UCSD-AML1 (cell line): Measurements from ENCODE around the gene SLC9B1.

Source experiments
- DNase-seq: peaks from one replicate; lab custom pipeline; 2025; ENCODE audit not compliant: unreplicated experiment; lab: John Stamatoyannopoulos, UW

Gene SLC9B1, protein sequence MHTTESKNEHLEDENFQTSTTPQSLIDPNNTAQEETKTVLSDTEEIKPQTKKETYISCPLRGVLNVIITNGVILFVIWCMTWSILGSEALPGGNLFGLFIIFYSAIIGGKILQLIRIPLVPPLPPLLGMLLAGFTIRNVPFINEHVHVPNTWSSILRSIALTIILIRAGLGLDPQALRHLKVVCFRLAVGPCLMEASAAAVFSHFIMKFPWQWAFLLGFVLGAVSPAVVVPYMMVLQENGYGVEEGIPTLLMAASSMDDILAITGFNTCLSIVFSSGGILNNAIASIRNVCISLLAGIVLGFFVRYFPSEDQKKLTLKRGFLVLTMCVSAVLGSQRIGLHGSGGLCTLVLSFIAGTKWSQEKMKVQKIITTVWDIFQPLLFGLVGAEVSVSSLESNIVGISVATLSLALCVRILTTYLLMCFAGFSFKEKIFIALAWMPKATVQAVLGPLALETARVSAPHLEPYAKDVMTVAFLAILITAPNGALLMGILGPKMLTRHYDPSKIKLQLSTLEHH

DNA sequence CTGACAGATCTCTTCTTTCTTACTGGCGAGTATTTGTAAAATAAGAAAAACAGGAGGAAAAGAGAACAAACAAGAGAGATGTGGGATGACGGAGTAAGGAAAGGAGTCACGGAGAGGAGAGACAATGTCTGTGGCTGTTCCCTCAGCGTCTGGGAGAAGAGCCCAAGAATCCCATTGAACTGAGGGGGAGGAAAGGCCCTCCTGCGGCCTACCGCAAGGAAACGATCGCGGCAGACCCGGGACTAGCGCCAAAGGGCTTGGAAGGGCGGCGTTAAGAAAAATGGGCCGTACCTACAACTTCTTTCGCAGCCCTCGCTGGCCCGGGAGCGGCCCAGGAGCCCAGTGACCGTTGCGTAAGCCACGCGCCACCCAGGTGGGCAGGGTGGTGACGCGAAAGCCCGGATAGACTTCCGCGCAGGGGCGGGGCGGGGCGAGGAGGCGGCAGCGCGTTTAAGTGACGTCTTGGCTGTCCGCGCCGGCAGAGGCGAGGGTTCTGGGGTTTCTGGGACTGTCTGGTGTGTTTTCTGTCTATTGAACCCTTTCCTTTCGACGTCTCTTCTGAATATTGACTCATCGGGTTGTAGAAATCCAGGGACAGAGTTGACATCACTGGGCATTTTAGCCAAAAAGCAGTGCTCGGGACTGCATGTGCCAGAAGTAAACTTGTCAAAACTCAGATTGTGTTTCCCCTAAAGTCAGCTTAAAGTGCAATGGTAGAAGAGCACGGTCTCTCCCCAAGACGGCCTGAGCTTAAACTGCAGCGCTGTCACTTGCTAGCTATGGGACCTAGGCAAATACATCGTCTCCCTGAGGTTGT is at the start of gene SLC9B1:
SLC9B1 (minus strand) TSS at position 398 of the 817 bp plus-strand sequence. CDS start 27,994 bp downstream, outside the sequence.
- peak; percentile 93 for DNase-seq

DNA sequence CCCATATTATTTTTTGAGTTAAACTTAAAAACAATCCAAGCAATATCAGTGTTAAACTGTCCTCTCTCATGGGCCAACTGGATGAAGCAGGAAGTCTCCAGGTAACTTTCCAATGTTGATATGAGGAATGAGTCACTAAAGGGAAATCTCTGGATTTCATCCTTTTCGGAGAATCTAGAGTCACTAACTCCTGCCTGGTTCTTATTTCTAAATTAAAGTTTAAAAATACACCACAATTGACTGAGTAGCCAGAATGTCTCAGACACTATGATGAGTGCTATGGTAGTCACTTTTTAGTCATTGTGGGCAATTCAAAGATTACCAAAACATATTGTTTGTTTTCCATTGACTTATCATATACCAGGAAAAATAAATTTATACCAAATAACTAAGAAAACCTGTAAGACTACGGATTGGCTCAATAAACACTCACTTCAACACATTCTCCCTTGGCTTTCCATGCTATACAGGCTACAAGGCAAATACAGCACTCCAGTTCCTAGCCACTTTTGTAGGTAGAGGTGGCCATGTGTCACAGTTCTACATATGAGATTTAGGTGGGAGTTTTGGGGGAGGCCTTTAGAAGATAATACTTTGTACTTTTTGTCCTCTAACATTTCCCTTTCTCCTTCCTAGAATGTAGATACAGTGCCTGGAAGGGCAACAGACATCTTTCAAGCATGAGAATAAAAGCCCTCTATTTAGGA is 48.5 kb upstream of the SLC9B1 start:
- DNase-seq = no peak

DNA sequence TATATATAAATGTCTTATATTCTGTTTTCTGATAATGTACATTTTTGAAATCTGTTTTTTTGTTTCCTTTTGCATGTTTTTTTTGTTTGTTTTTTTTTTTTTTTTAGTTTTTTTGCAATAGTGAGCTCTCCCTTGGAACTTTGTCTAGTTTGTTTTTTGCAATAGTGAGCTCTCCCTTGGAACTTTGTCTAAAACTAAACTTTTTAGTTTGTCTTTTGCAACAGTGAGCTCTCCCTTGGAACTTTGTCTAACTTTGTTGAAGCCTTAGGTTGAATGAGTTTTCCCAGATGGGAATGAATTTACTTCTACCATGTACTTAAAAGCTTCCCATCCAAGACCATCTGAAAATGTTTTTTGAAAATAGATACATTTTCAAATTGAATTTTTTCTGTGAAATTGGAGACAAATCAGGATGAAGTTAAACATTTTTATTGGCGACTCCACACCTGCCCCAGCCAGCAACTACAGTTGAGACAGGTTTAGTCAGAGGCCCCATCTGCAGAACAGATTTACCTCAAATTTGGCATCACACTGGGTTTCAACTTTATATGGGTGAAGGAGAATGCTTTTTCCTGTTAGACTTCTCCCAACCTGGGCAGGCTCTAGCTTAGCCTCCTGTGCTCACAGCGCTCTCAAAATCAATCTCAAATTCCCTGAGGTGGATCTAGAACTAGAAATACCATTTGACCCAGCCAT is 41.1 kb upstream of the SLC9B1 start:
- no peak for DNase-seq

DNA sequence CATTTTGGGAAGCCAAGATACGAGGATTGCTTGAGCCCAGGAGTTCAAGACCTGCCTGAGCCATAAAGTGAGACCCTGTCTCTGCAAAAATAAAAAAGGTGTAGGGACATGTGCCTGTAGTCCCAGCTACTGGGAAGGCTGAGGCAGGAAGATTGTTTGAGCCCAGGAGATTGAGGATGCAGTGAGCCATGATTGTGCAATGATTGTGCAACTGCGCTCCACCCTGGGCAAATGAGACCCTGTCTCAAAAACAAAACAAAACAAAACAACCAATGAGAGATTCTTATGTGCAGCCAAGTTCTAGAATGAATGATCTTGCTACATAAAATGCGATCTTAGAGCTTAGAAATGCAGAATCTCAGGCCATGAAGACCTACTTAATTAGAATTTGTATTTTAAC is 34.5 kb upstream of the SLC9B1 start:
- no peak for DNase-seq

DNA sequence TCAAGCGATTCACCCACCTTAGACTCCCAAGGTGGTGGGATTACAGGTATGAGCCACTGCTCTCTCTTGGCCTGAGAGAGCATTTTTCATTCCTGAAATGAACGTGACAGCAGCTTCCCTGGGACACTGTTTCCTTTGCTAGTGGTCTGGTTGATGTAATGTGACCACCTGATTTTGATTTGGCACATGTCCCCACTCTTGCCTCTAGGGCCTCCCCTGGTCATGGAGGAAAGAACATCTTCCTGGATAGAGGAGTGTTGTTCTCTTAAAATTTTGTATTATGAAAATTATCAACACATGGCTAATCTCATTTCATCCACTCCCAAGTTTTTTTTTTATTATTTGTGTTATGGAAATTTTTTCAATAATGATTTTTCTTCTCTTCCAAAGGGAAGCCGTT is 33.3 kb upstream of the SLC9B1 start:
- DNase-seq = no peak

DNA sequence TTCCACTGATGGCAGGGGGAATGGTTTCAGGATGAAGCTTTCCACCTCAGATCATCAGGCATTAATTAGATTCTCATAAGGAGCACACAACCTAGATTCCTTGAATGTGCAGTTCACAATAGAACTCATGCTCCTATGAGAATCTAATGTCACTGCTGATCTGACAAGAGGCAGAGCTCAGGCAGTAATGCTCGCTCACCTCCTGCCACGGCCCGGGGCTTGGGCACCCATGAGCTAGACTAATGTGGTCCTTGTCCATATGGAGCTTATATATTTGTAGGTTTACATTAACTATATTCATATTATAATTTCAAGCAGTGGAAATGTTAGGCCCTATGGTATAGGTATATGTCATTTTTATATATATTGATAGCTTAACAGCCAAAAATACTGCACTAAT is 32.6 kb upstream of the SLC9B1 start:
- DNase-seq = no peak

DNA sequence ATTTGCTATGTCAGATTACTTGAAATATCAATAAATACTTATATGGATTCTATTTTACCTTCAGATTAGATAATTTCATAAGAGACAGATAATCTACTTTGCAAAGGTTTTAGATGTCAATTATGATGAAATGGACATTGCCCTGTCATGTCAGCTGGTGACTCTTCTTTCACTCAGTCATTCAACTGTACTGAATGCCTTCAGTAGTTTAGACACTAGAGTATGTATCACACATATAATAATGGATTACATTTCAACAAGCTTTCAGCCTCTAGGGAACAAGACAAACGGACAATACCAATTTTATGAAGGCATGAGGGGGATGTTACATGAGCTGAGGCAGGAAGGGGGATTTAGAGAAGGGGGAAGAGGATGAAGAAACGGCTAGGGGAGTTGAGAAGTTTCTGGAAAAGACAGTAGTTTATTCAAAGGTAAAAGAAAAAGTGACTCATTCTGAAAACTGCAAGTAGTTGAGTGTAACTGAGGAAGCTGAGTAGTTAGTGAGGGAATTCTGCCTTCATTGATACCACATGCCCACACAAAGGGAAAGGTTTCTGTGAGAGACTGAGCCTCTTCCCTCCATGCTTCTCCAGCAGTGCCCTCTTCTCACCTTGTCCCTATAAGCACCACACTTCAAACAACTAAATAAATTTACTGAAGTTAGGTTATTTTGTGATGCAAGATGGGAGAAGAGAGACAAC is 31.4 kb upstream of the SLC9B1 start:
- no peak for DNase-seq

DNA sequence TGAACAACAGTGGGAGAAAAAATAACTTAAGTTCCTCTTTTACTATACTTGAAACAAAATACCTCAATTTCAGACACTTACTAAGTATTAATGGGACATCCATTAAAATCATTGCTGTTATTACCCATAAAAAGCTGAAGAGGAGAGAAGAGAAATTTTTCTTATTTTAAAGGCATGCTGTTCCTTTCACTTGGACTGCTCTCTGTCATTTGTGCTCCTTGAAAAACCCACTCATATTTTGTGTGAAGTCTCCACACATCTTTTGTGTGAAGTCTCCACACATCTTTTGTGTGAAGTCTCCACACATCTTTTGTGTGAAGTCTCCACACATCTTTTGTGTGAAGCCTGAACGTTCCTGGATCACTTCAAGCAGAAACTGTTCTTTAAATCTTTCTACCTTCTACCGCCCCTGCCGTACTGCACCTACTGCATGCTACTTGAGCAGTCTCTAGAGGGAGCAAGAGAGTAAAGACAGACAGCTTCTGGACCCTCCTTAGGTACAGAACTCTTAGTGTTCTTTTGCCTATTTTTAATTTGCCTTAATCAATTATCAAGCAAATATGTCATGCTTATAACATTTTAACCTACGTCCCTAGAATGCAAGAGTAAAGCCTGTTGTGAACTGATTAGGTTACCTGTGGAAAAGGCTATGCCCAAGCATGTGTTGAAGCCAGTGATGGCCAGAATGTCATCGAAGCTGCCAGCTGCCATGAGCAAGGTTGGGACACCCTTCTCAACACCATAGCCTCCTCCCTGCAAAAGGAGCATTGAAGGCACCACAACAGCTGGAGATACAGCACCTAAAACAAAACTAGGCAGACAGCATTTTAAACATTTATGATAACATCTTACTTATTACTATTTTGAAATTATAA is 27.1 kb upstream of the SLC9B1 start:
- DNase-seq = peak; percentile 6

DNA sequence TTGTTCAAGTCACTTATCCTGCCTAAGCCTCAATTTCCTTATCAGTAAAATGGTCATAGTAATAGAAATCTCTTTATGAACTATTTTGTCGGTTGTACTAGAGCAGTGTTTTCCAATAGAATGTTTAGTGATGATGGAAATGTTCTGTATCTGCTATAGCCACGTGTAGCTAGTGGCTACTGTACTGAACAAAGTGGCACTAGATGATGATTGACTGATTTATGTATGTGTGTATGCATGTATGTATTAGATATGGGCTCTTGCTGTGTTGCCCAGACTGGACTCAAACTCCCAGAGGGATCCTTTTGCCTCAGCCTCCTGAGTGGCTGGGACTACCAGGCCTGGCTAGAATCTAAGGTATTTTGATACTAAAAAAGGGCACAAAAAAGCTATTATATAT is 24.7 kb upstream of the SLC9B1 start:
- DNase-seq = no peak

DNA sequence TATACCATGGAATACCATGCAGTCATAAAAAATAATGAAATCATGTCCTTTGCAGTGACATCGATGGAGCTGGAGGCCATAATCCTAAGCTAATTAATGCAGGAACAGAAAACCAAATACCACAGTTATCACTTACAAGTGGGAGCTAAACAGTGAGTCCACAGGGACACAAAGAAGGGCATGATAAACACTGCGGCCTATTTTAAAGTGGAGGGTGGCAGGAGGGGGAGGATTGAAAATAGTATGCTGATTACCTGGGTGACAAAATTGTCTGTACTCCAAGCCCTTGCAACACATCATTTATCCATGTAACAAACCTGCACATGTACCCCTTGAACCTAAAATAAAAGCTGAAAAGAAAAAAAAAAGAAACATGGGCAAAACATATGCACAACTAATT is 16.7 kb upstream of the SLC9B1 start:
- no peak for DNase-seq

DNA sequence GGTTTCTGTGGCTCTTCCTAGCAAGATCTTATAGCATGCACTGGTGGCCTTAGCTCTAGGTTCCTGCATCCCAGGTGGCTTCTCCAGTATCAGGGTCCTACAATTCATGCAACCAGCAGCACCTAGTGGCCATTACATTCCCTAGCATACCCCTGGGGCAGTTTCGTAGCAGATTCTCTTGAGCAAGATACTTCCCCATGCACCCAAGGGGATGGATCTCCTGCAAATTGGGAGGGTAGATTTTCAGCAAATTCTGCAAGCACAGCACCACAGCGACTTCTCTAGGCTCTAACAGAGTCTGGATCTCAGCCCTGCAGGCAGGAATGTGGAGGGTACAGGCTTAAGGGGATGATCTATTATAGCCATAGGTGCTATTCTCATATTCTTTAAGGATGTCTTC is 13.1 kb upstream of the SLC9B1 start:
- peak; percentile 17 for DNase-seq

DNA sequence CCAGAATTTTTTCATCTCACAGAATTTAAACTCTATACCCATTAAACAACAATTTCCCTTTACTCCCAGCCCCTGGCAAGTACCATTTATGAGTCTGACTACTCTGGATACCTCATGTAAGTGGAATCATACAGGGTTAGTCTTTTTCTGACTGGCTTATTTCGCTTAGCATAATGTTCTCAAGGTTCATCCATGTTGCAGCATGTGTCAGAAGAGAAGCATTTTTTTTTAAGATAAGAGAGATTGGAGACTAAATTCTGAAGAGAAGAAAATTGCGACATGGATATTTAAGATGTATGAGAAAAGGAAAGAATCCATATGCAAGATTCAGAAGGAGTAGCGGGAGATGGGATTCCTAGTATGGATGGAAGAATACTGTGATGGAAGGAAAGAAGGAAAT is 11.3 kb upstream of the SLC9B1 start:
- no peak for DNase-seq

DNA sequence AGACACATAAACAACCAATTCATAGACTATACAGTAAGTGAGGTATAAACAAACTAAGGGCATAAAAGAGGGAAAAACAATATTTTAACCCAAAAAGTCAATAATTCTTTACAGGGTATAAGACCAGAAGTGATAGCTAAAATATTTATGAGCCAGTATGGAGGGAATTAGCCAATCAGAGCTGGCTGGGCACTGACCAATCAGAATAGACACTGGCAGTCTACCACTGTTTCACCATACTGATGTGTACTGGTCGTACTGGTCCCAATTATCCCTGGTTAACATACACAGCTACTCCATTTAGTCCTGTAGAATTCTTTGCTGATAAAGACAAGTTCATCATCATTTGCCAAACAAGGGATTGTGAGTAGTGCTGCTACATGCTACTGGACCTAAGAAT is 9.8 kb upstream of the SLC9B1 start:
- no peak for DNase-seq

DNA sequence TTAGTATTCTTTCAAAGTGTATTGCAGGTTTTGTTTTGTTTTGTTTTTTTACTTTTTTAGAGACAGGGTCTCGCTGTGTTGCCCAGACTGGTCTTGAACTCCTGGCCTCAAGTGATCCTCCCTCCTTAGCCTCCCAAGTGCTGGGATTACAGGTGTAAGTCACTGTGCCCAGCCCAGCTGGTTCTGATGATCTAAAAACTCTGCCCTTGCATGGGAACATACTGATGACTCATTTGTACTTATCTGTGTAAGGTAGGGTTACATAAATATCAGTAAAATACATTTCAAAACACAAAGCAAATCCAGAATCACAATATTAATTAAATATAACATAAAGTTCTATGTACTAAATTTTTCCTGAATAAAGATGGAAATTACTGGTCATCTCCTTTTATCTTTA is 7.4 kb upstream of the SLC9B1 start:
- no peak for DNase-seq

DNA sequence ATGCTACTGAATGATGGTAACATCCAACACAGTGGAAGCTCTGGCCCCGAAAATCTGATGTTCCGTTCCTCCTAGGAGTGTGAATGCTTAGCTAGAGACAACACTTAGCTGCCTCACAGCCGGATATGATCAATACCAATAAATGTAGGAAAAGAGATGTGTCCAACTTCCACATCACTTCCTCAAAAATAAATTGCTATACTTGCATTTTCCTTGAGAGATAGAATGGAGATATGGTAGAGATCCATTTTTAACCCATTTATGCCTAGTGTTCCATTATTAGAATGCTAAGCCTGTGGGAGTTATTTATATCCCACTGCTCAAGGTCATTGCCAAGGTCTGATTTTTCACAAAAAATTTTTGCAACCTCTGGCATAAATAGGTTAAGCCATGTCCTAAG is 5.5 kb upstream of the SLC9B1 start:
- no peak for DNase-seq

DNA sequence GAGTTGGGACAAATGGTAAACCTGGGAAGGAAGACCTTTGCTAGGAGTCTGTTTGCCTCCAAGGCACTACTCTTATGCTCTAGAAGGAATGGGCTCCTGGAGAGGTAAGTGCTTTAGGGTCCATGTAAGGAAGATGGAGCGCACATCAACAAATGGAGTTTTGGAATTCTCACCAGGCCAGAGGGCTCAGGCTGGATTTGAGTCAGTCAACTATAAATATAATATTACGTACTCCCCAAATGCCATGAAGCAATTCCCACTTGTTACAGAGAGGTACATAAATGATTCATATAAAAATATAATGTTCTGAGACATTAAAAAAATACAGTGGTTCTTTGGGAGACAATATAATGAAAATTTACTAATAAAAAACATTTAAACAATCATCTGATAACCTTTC is 1.6 kb upstream of the SLC9B1 start:
- no peak for DNase-seq

DNA sequence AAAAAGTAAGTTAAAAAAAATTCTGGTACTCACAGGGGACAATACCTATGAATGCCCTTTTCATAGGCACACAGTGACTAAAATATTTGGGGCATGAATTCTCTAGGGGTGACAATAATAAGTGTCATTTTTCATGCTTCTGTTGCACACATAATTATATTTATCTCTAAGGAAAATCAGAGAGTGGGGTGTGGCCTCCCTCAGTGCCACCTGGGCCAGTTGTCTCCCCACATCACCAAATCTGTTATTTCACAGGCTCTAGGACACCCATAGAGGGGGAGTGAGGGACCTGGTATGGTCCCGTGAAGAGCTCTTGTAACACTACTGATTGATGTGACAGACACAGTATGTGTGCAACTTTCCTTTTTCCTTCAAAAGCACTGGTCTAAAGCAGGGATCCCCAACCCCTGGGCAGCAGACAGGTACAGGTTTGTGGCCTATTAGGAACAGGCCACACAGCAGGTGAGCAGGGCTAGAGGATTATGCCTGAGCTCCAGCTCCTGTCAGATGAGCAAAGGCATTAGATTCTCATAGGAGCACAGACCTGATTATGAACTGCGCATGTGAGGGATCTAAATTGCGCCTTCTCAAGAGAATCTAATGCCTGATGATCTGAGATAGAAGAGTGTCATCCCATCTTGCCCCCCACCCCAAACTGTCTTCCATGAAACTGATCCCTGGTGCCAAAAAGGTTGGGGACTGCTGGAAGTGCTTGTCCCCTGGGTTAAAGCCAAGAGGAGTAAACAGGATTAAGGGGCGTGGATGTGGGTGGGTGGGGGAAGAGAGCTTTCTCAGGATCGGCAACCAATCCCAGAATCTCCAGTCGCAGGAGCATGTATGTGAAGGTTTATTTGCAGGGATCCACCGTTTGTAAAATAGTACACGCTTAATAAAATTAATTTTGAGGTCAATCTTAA is 856 bp downstream of the SLC9B1 start:
- DNase-seq = no peak

DNA sequence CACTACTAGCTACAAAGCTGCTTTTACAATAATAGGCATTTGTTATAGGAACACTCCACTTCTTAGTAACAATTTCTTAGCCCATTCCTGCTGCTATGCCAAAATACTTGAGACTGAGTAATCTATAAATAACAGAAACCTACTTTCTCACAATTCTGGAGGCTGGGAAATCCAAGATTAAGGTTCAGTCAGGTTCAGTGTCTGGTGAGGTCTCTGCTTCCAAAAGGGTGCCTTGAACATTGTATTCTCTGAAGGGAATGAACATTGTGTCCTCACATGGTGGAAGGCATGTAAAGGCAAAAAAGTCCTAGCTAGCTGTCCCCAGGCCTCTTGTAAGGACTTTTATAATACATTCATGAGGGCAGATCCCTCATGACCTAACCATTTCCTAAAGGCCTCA is 7.0 kb downstream of the SLC9B1 start:
- no peak for DNase-seq
